Upper lobe of left lung (tissue), 4 donors: ENCODE results near the gene RYK.

Experiments
- CTCF ChIP-seq, 6 experiments: fragments of 450-650 bp in 4 of 6; fragments of 200-600 bp in 2 of 6; sonication (generic) in 2 of 6; IDR thresholded peaks; one replicate each; pipeline ENCODE4 v1.5.1; 2016 to 2019; ENCODE audit warnings: antibody characterized with exemption in 6 of 6
- EP300 ChIP-seq, 4 donors: sonication (generic); formaldehyde crosslinking; IDR thresholded peaks; one replicate each; pipeline ENCODE4 v1.5.1; 2017; ENCODE audit warnings: antibody characterized with exemption in 4 of 4, control low read depth in 2 of 4
- POLR2A ChIP-seq, 4 donors: fragments of 450-650 bp; IDR thresholded peaks; one replicate each; pipeline ENCODE4 v1.5.1; 2016 to 2017; ENCODE audit warnings: antibody characterized with exemption in 4 of 4, mild to moderate bottlenecking in 2 of 4
- POLR2AphosphoS5 ChIP-seq, 2 donors: sonication (generic); formaldehyde crosslinking; IDR thresholded peaks; one replicate each; pipeline ENCODE4 v1.5.1; 2017; ENCODE audit warnings: antibody characterized with exemption in 2 of 2

GRCh38 chr3:134216191-134216764, 34.4 kb downstream of the RYK start:
- TF ChIP-seq POLR2A (IDR thresholded peaks at IDR 0.05) (no peak), CTCF (IDR thresholded peaks at IDR 0.05) (no peak), POLR2AphosphoS5 (IDR thresholded peaks at IDR 0.05) (no peak), EP300 (IDR thresholded peaks at IDR 0.05) (no peak)
